OCI-LY7 (cell line): Measurements from ENCODE around the gene ZFHX3. TPM values are rescaled to one million over a fixed set of nuclear protein-coding genes. Genes with fewer than 3 reads are reported as not detected.

Source experiments
- BruUV-seq: library from RNA; stranded (reverse); fragments of 400-500 nt; replicated peaks from 2 replicates; lab custom pipeline; 2021; lab: Mats Ljungman, UMichigan
- CTCF ChIA-PET: fragments of 300-600 bp; sonication (Branson Sonifier 250); formaldehyde crosslinking; loops from one replicate; lab custom pipeline; 2022; ENCODE audit warnings: antibody characterized with exemption; ENCODE audit not compliant: unreplicated experiment; lab: Charles Lee
- POLR2A ChIA-PET: fragments of 300-600 bp; sonication (Branson Sonifier 250); formaldehyde crosslinking; loops from one replicate; lab custom pipeline; 2022; ENCODE audit warnings: antibody characterized with exemption; lab: Charles Lee
- DNase-seq: peaks from one replicate; pipeline ENCODE4 v3.0.0-alpha.2; 2015; ENCODE audit warnings: low spot score
- H2AFZ ChIP-seq: fragments of 200-600 bp; sonication (generic), shearing (Covaris generic); 2 replicates; pipeline ENCODE4 v1.6.1; 2014; ENCODE audit warnings: mild to moderate bottlenecking, antibody characterized with exemption, low read length, moderate library complexity
- H3K27ac ChIP-seq: fragments of 200-600 bp; sonication (generic); 2 replicates; pipeline ENCODE4 v1.5.1; 2014; ENCODE audit warnings: mixed run types, low read depth, mild to moderate bottlenecking, moderate library complexity, low read length, inconsistent platforms; ENCODE audit not compliant: poor library complexity, severe bottlenecking
- H3K36me3 ChIP-seq: fragments of 200-600 bp; sonication (generic); 2 replicates; pipeline ENCODE4 v1.6.1; 2014; ENCODE audit warnings: mild to moderate bottlenecking, antibody characterized with exemption, low read length, moderate library complexity, mixed read lengths; ENCODE audit not compliant: insufficient read depth
- H3K4me1 ChIP-seq: fragments of 200-600 bp; sonication (generic); 2 replicates; pipeline ENCODE4 v1.5.1; 2014; ENCODE audit warnings: mild to moderate bottlenecking, low read length; ENCODE audit not compliant: insufficient read depth, poor library complexity, severe bottlenecking
- H3K4me2 ChIP-seq: fragments of 200-600 bp; sonication (generic); 2 replicates; pipeline ENCODE4 v1.6.1; 2014; ENCODE audit warnings: mild to moderate bottlenecking, low read length
- H3K4me3 ChIP-seq: fragments of 200-600 bp; sonication (generic); 2 replicates; pipeline ENCODE4 v1.5.1; 2014; ENCODE audit warnings: mild to moderate bottlenecking, low read depth, low read length; ENCODE audit not compliant: poor library complexity, severe bottlenecking
- H3K79me2 ChIP-seq: fragments of 200-600 bp; sonication (generic); 2 replicates; pipeline ENCODE4 v1.6.1; 2016; ENCODE audit warnings: low read depth, mild to moderate bottlenecking, low read length, moderate library complexity, mixed read lengths; ENCODE audit not compliant: insufficient read depth
- H3K9me2 ChIP-seq: fragments of 200-600 bp; sonication (generic); 2 replicates; pipeline ENCODE4 v1.6.1; 2016; ENCODE audit warnings: mild to moderate bottlenecking, low read length, mixed read lengths; ENCODE audit not compliant: insufficient read depth
- H3K9me3 ChIP-seq: fragments of 200-600 bp; sonication (generic); 2 replicates; pipeline ENCODE4 v1.6.1; 2014; ENCODE audit warnings: mild to moderate bottlenecking, mixed run types, low read length, mixed read lengths
- H4K20me1 ChIP-seq: fragments of 200-600 bp; sonication (generic); 2 replicates; pipeline ENCODE4 v1.6.1; 2014; ENCODE audit warnings: mild to moderate bottlenecking, antibody characterized with exemption, low read length, moderate library complexity, mixed read lengths; ENCODE audit not compliant: insufficient read depth
- EZH2phosphoT487 ChIP-seq: fragments of 200-600 bp; sonication (generic); IDR thresholded peaks from 2 replicates; pipeline ENCODE4 v1.6.1; 2018; ENCODE audit warnings: low read depth, borderline replicate concordance, mild to moderate bottlenecking, mixed run types, antibody characterized with exemption, low read length, moderate library complexity, mixed read lengths
- intact Hi-C: fragments of 100-400 bp; cut with micrococcal nuclease; formaldehyde crosslinking; loops from one replicate; pipeline ENCODE4 v1.10.0; 2022; ENCODE audit not compliant: unreplicated experiment
- total RNA-seq, 2 experiments: library from RNA; depleted of rRNA in 1 of 2; stranded (reverse); fragments of >200 nt in 1 of 2; shearing (Covaris generic) in 1 of 2; gene quantifications; 2 replicates each; pipeline ENCODE4 v1.2.3, GENCODE V29; 2014 to 2022
- TF ChIP-seq, protein P1 (sequence below): fragments of 200-600 bp; sonication (generic); conservative IDR thresholded peaks from 2 replicates; pipeline ENCODE4 v1.5.1; 2014; ENCODE audit warnings: mild to moderate bottlenecking, antibody characterized with exemption, low read length, moderate library complexity, mixed read lengths

Gene ZFHX3
- total RNA-seq, 2 experiments from 2014 or later = 1.3 to 6.2 TPM

DNA sequence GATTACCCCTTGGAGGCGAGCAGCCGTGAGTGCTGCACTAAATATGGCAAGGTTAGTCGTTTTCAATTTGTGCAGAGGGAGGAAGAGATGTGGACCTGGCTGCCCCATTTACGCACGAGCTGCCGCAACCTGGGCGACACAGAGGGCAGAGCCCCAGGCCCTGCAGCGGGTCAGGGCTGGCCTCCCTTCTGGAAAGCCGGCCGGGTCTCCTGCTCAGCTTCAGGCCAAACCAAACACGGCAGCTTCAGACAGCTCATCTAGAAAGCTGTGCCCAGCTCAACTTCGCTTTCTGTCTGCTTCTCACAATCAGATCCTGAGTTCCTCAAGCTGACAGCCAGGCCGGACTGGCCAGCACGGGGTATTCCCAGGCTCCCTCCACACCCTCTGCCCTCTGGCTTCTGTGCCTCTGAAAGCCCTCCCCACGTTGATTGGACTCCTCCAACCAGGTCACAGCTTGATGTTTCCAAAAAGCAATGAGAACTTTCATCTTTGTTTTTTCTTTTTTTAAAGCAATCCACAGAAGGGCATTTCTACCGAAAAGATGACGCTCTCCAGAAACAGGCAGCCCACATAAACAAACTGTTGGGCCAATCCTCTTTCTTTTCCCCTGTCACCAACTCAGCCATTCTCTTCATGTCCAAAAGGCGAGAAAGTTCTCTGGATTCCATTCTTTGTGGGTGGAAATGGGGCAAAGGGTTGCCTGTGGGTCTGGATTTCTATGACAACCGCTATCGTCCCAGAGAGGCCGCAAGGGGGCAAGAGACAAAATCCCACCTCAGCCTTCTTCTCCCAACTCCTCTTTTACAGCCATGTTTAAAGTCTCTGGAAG lies 189.0 kb downstream of the ZFHX3 start:
- no peaks in the 10 kb centered on the region for H3K79me2 ChIP-seq
- no peak overlapping the region for H2AFZ ChIP-seq
- no peak for DNase-seq
- no peak overlapping the region for H3K4me2 ChIP-seq
- CTCF ChIA-PET = no interaction called here
- no TSS peak for BruUV-seq
- H4K20me1 ChIP-seq = no peaks in the 10 kb centered on the region
- no peaks in the 10 kb centered on the region for H3K9me2 ChIP-seq
- intact Hi-C loops = no loop called here
- TF ChIP-seq, protein P1, sequence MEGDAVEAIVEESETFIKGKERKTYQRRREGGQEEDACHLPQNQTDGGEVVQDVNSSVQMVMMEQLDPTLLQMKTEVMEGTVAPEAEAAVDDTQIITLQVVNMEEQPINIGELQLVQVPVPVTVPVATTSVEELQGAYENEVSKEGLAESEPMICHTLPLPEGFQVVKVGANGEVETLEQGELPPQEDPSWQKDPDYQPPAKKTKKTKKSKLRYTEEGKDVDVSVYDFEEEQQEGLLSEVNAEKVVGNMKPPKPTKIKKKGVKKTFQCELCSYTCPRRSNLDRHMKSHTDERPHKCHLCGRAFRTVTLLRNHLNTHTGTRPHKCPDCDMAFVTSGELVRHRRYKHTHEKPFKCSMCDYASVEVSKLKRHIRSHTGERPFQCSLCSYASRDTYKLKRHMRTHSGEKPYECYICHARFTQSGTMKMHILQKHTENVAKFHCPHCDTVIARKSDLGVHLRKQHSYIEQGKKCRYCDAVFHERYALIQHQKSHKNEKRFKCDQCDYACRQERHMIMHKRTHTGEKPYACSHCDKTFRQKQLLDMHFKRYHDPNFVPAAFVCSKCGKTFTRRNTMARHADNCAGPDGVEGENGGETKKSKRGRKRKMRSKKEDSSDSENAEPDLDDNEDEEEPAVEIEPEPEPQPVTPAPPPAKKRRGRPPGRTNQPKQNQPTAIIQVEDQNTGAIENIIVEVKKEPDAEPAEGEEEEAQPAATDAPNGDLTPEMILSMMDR = no peak
- TF ChIP-seq EZH2phosphoT487 = no peak
- no peak overlapping the region for H3K27ac ChIP-seq
- no peaks in the 10 kb centered on the region for H3K36me3 ChIP-seq
- no peak overlapping the region for H3K4me3 ChIP-seq
- POLR2A ChIA-PET = no interaction called here
- no peaks in the 10 kb centered on the region for H3K4me1 ChIP-seq
- H3K9me3 ChIP-seq = no peaks in the 10 kb centered on the region

DNA sequence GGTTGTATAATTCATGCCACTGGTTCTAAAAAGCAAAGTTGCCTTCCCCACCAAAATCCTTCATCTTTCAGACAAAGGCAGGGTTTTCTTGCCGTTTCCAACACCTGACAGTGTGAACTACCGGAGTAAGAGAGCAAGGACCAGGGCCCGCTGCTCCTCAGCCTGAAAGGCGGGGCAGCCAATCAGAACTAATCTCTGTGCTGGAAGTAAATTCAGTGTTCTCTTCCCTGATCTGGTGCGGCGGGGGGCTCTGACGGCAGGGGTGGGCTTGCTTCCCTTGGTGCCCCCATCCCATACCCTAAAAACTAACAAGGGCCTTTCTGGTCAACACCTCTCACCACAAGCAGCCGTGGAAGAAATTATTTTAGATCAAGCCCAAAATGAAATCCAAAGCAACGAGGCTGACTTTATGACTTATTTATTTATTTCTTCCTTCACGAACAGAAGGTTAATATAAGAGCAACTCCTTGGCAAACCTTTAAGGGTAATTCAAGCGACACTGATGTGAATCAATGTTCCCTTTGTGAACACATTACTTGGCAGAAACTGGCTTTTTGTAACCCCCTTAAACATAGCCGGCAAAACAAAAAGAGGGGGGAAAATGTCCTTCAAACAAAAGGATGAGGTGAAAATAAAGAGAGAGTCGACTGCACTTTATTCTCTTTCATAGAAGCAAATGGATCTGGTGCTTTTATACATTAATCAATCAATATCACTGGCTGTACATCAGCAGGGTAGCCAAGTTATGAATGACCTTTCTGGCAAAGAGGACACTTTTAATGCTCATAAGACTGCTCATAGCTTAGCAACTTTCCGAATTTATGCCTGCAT lies 189.9 kb downstream of the ZFHX3 start:
- DNase-seq = no peak
- H4K20me1 ChIP-seq = no peaks in the 10 kb centered on the region
- ChIA-PET POLR2A (no interaction called here), CTCF (no interaction called here)
- H3K4me3 ChIP-seq = no peak overlapping the region
- TF ChIP-seq, protein P1 = no peak
- TF ChIP-seq EZH2phosphoT487 = no peak
- no peak overlapping the region for H3K27ac ChIP-seq
- intact Hi-C loops = no loop called here
- no TSS peak for BruUV-seq
- no peaks in the 10 kb centered on the region for H3K4me1 ChIP-seq
- H3K9me2 ChIP-seq = no peaks in the 10 kb centered on the region
- no peaks in the 10 kb centered on the region for H3K36me3 ChIP-seq
- H3K79me2 ChIP-seq = no peaks in the 10 kb centered on the region
- H3K4me2 ChIP-seq = no peak overlapping the region
- no peaks in the 10 kb centered on the region for H3K9me3 ChIP-seq
- no peak overlapping the region for H2AFZ ChIP-seq

DNA sequence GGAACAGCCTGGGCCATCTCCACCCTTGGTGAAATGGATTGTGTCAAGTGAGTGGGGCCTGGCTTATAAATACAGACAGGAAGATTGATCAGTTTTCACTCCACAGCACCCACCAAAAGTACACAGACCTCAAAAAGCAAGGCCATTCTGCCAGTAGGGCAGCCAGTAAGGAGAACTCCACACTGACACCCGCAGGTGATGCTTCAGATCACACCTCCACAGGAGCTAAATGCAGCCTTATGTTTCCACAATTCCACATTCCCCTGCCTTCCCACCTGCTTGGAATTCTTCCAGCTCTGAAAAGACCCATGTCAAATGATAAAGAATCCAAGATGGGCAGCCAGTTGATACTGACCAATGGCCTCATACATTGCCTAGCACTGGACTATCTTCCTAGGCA lies 191.1 kb downstream of the ZFHX3 start:
- Histone ChIP-seq H3K4me3 (no peak overlapping the region), H3K4me2 (no peak overlapping the region), H3K79me2 (no peaks in the 10 kb centered on the region), H3K9me2 (no peaks in the 10 kb centered on the region), H3K4me1 (no peaks in the 10 kb centered on the region), H3K27ac (no peak overlapping the region), H3K36me3 (no peaks in the 10 kb centered on the region), H4K20me1 (no peaks in the 10 kb centered on the region), H2AFZ (no peak overlapping the region), H3K9me3 (no peaks in the 10 kb centered on the region)
- TF ChIP-seq, protein P1 = peak; percentile 53
- TF ChIP-seq EZH2phosphoT487 = no peak
- ChIA-PET POLR2A (no interaction called here), CTCF (no interaction called here)
- BruUV-seq = no TSS peak
- intact Hi-C loops = no loop called here
- no peak for DNase-seq
